22Rv1 (cell line): ENCODE results near the gene CARD6.

Experiments used
- ZFX ChIP-seq: fragments of 450-650 bp; IDR thresholded peaks from 2 replicates; pipeline ENCODE4 v1.6.1; 2017; ENCODE audit warnings: antibody characterized with exemption, borderline replicate concordance
- TF ChIP-seq, protein P1 (sequence below): fragments of 450-650 bp; IDR thresholded peaks from 2 replicates; pipeline ENCODE4 v1.5.1; 2017; ENCODE audit warnings: mild to moderate bottlenecking

DNA sequence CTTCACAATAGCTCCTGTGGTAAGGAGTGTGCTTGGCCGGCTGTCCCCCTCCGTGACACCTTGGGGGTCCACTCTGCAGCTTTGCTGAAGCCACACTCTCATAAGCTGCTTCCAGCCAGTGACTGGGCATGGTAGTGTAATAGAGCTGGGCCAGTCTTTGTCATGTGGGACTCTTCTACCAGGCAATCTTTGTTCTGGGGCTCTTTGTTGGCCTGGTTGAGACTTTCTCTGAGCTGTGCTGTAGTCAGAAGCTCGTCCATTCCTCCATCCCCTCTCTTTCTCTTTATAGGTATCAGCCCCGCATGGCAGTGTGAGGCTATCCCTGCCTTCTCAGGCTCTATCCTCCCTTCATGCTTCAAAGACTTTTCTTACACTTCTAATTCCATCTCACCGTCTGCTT, 25.7 kb downstream of the CARD6 start:
- TF ChIP-seq, protein P1, sequence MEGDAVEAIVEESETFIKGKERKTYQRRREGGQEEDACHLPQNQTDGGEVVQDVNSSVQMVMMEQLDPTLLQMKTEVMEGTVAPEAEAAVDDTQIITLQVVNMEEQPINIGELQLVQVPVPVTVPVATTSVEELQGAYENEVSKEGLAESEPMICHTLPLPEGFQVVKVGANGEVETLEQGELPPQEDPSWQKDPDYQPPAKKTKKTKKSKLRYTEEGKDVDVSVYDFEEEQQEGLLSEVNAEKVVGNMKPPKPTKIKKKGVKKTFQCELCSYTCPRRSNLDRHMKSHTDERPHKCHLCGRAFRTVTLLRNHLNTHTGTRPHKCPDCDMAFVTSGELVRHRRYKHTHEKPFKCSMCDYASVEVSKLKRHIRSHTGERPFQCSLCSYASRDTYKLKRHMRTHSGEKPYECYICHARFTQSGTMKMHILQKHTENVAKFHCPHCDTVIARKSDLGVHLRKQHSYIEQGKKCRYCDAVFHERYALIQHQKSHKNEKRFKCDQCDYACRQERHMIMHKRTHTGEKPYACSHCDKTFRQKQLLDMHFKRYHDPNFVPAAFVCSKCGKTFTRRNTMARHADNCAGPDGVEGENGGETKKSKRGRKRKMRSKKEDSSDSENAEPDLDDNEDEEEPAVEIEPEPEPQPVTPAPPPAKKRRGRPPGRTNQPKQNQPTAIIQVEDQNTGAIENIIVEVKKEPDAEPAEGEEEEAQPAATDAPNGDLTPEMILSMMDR: no peak
- TF ChIP-seq ZFX: no peak
